ENCODE results near the gene HIVEP1. TPM values are rescaled to one million over a fixed set of nuclear protein-coding genes. Genes with fewer than 3 reads are reported as not detected.

The HIVEP1 gene
- total RNA-seq, 1 experiment from 2014 or later, result 6.6 TPM

- intact Hi-C loops (cut with micrococcal nuclease), result loop anchor here (5.0 to 10.0 kb wide), 3 partner anchors 278 to 331 kb away; partner anchors contain the start of gene EDN1
- DNase-seq, result peak; percentile 86
- peak overlapping the region; percentile 97 for H3K4me2 ChIP-seq (ENCODE audit: low read length)
Measured at GRCh38 chr6:12014027-12014872, 2.1 kb downstream of the HIVEP1 start.

GRCh38 chr6:12014873-12015149 is 2.7 kb downstream of the HIVEP1 start:
- Histone ChIP-seq H3K9me2 (replicated peaks; ENCODE audit: low read length) (no peaks in the 10 kb centered on the region), H3F3A (ENCODE audit: low read length, unreplicated experiment) (no peaks in the 10 kb centered on the region), H3K4me3 (ENCODE audit: low read length) (no peak overlapping the region), H3K27ac (ENCODE audit: low read length) (peak overlapping the region; percentile 80), H3K79me2 (ENCODE audit: low read length) (peaks cover 34% of the 10 kb centered on the region), H2AFZ (ENCODE audit: low read length) (no peak overlapping the region), H3K36me3 (ENCODE audit: low read depth, low read length) (peaks cover 8% of the 10 kb centered on the region), H3K4me2 (ENCODE audit: low read length) (peak overlapping the region; percentile 97), H4K20me1 (ENCODE audit: low read length) (no peaks in the 10 kb centered on the region), H3K9ac (ENCODE audit: low read length) (no peak overlapping the region), H3K27me3 (ENCODE audit: low read length) (no peaks in the 10 kb centered on the region), H3K9me3 (ENCODE audit: low read length) (no peaks in the 10 kb centered on the region), H3K4me1 (ENCODE audit: insufficient read depth, low read length) (peaks cover 26% of the 10 kb centered on the region)
- DNase-seq (no peak), ATAC-seq (no peak)
- CTCF ChIA-PET, result no interaction called here
- intact Hi-C loops (cut with micrococcal nuclease), result loop anchor here (5.0 to 10.0 kb wide), 3 partner anchors 277 to 330 kb away; partner anchors contain the start of gene EDN1
- POLR2A ChIA-PET (ENCODE audit: unreplicated experiment), result interaction anchor here (0.6 to 1.8 kb wide), 3 partner anchors 244 to 556 kb away, joined by 3 to 7 read pairs (median 3); no protein-coding TSS in a partner anchor
- TF ChIP-seq CTCF (conservative IDR thresholded peaks at IDR 0.05; ENCODE audit: low read depth, low read length) (no peak), EZH2 (IDR thresholded peaks at IDR 0.05; ENCODE audit: low read length, unreplicated experiment) (no peak), EZH2phosphoT487 (IDR thresholded peaks at IDR 0.05; ENCODE audit: borderline replicate concordance, low read length) (no peak)
- no TSS peak for BruUV-seq (replicated peaks)

More at GRCh38 chr6:12014027-12014872, 2.1 kb downstream of the HIVEP1 start:
- no peaks in the 10 kb centered on the region for H4K20me1 ChIP-seq (ENCODE audit: low read length)
- no peak overlapping the region for H2AFZ ChIP-seq (ENCODE audit: low read length)
- CTCF ChIA-PET, result interaction anchor here (0.5 kb wide), 1 partner anchor 61 kb away, joined by 11 read pairs; no protein-coding TSS in a partner anchor
- no peaks in the 10 kb centered on the region for H3K9me2 ChIP-seq (replicated peaks; ENCODE audit: low read length)
- peaks cover 28% of the 10 kb centered on the region for H3K4me1 ChIP-seq (ENCODE audit: insufficient read depth, low read length)
- no peak for TF ChIP-seq CTCF (conservative IDR thresholded peaks at IDR 0.05; ENCODE audit: low read depth, low read length)
- no peak for TF ChIP-seq EZH2phosphoT487 (IDR thresholded peaks at IDR 0.05; ENCODE audit: borderline replicate concordance, low read length)
- TF ChIP-seq EZH2 (IDR thresholded peaks at IDR 0.05; ENCODE audit: low read length, unreplicated experiment), result no peak
- H3K27ac ChIP-seq (ENCODE audit: low read length), result peak overlapping the region; percentile 80
- peaks cover 40% of the 10 kb centered on the region for H3K79me2 ChIP-seq (ENCODE audit: low read length)
- peaks cover 8% of the 10 kb centered on the region for H3K36me3 ChIP-seq (ENCODE audit: low read depth, low read length)
- no peaks in the 10 kb centered on the region for H3F3A ChIP-seq (ENCODE audit: low read length, unreplicated experiment)
- H3K9ac ChIP-seq (ENCODE audit: low read length), result peak overlapping the region; percentile 91
- BruUV-seq (replicated peaks), result no TSS peak
- no peaks in the 10 kb centered on the region for H3K27me3 ChIP-seq (ENCODE audit: low read length)
- no peaks in the 10 kb centered on the region for H3K9me3 ChIP-seq (ENCODE audit: low read length)
- POLR2A ChIA-PET (ENCODE audit: unreplicated experiment), result interaction anchor here (0.5 to 1.8 kb wide), 7 partner anchors 124 to 556 kb away, joined by 3 to 7 read pairs (median 3); no protein-coding TSS in a partner anchor
- peak; percentile 7; the same call in 1 of the 2 replicates for ATAC-seq
- peak overlapping the region; percentile 93 for H3K4me3 ChIP-seq (ENCODE audit: low read length)

- H3K27ac ChIP-seq (ENCODE audit: low read length), result no peak overlapping the region
- ChIA-PET CTCF (no interaction called here), POLR2A (ENCODE audit: unreplicated experiment) (no interaction called here)
- no TSS peak for BruUV-seq (replicated peaks)
- peaks cover 8% of the 10 kb centered on the region for H3K36me3 ChIP-seq (ENCODE audit: low read depth, low read length)
- DNase-seq (no peak), ATAC-seq (no peak)
- H3K9me3 ChIP-seq (ENCODE audit: low read length), result no peaks in the 10 kb centered on the region
- no peaks in the 10 kb centered on the region for H3F3A ChIP-seq (ENCODE audit: low read length, unreplicated experiment)
- no peak for TF ChIP-seq EZH2 (IDR thresholded peaks at IDR 0.05; ENCODE audit: low read length, unreplicated experiment)
- TF ChIP-seq EZH2phosphoT487 (IDR thresholded peaks at IDR 0.05; ENCODE audit: borderline replicate concordance, low read length), result no peak
- no peak for TF ChIP-seq CTCF (conservative IDR thresholded peaks at IDR 0.05; ENCODE audit: low read depth, low read length)
- peaks cover 20% of the 10 kb centered on the region for H3K4me1 ChIP-seq (ENCODE audit: insufficient read depth, low read length)
- no peaks in the 10 kb centered on the region for H3K27me3 ChIP-seq (ENCODE audit: low read length)
- H2AFZ ChIP-seq (ENCODE audit: low read length), result no peak overlapping the region
- H3K9me2 ChIP-seq (replicated peaks; ENCODE audit: low read length), result no peaks in the 10 kb centered on the region
- no peak overlapping the region for H3K9ac ChIP-seq (ENCODE audit: low read length)
- H3K79me2 ChIP-seq (ENCODE audit: low read length), result peaks cover 27% of the 10 kb centered on the region
- no peaks in the 10 kb centered on the region for H4K20me1 ChIP-seq (ENCODE audit: low read length)
- no peak overlapping the region for H3K4me2 ChIP-seq (ENCODE audit: low read length)
- intact Hi-C loops (cut with micrococcal nuclease), result loop anchor here (10.0 kb wide), 1 partner anchor 328 kb away; no protein-coding TSS in a partner anchor
- H3K4me3 ChIP-seq (ENCODE audit: low read length), result no peak overlapping the region
Measured at GRCh38 chr6:12017263-12017662, 5.2 kb downstream of the HIVEP1 start.
